ENCODE data around the gene ESRRB.

DNA sequence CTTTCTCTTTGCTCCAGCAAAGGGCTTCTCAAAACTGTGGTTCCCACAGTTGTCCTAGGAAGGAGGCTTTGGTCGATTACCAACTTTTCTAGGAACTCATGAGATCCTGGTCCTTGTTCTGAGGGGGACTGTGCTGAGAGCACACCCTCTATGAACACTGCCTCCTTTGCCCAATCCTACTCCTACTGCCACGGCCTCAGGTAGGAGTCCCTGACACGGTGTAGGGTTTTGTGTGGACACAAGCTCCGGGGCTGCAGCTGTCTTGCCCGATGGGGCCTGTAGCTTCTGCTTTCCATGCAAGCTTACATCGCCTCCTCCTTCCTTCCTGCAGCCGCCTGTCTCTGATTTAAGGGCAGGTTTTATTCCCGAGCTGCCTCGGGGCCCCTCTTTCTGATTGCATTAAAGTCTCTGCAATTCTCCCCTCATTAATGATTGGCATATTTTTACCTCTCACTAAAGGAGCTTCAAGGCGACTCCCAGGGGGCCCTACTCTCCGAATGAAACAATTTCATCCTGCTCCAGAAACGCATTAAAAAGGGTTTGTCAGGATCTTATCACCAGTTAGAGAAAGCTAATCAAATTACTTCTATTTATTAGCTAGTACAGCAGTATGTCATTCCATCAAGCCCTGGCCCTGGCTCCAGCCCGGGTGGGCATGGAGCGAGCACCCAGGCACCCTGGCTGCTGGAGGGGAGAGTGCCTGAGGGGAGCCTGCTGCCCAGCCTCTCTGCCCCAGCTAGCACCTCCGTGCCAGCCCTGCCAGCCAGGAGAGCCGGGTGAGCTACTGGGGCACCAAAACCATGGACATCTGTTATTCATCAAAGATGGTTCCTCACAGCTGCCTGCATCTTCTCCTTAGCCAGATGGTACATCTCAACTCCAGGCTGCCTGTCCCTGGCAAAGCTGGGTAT lies 38.0 kb upstream of the ESRRB start:
- TF ChIP-seq, protein P1, sequence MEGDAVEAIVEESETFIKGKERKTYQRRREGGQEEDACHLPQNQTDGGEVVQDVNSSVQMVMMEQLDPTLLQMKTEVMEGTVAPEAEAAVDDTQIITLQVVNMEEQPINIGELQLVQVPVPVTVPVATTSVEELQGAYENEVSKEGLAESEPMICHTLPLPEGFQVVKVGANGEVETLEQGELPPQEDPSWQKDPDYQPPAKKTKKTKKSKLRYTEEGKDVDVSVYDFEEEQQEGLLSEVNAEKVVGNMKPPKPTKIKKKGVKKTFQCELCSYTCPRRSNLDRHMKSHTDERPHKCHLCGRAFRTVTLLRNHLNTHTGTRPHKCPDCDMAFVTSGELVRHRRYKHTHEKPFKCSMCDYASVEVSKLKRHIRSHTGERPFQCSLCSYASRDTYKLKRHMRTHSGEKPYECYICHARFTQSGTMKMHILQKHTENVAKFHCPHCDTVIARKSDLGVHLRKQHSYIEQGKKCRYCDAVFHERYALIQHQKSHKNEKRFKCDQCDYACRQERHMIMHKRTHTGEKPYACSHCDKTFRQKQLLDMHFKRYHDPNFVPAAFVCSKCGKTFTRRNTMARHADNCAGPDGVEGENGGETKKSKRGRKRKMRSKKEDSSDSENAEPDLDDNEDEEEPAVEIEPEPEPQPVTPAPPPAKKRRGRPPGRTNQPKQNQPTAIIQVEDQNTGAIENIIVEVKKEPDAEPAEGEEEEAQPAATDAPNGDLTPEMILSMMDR (IDR thresholded peaks at IDR 0.05; ENCODE audit: low read depth, low read length): no peak
- TF ChIP-seq POLR2A (IDR thresholded peaks at IDR 0.05; ENCODE audit: extremely low read depth, insufficient read length): no peak
- TF ChIP-seq, protein P2, sequence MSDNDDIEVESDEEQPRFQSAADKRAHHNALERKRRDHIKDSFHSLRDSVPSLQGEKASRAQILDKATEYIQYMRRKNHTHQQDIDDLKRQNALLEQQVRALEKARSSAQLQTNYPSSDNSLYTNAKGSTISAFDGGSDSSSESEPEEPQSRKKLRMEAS (IDR thresholded peaks at IDR 0.05; ENCODE audit: low read depth, low read length): no peak
